IPS-NIHi7 (cell line): Measurements from ENCODE around the gene ATP9B.
"Not testable (repeated sequence)": the region's sequence is repeated elsewhere in the genome, so short reads cannot be mapped to it uniquely, and the experiment has no call there.

Experiments used
- DNase-seq: peaks from one replicate; pipeline ENCODE4 v3.0.0; 2012; ENCODE audit warnings: mixed read lengths; ENCODE audit errors: extremely low spot score

The ATP9B gene

GRCh38 chr18:79355433-79356335, 286.5 kb downstream of the ATP9B start:
- DNase-seq, result no peak

DNA sequence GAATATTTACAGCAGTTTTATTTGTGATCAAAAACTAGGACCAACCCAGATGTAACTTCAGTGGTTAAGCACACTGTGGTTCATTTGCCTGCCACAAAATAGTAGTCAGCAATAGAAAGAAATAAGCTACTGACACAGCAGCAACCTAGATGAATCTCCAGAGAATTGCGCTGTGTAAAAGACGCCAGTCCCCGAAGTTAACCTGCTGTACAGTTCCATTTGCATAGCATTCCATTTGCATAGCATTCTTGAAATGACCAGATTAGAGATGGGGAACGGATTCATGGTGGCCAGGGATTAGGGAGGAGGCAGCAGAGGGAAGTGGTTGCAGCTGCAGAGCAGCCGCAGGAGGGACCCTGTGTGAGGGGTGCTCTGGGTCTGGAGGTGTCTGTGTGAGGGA, 287.2 kb downstream of the ATP9B start:
- no peak for DNase-seq

DNA sequence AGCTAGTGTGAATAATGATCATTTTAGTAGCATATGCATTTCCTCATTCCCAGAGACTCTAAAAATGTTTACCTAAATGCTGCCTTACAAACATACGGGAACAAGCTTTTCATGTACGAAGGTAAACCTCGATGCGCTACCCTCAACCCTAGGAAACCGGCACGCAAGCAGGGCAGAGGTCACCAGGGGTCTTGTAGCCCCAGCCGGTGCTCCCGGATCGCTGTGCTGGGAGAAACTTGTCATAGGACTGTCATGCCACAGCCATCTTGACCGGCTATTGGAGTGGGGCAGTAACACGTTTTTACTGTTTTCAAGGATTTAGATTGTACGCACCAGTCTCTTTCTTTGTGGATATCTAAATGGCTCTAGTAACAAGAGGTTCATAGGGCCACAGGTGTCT, 291.7 kb downstream of the ATP9B start:
- DNase-seq, result no peak

GRCh38 chr18:79361766-79362522, 292.8 kb downstream of the ATP9B start:
- DNase-seq, result no peak

- no peak for DNase-seq
These were observed 296.5 kb downstream of the ATP9B start for GRCh38 chr18:79365701-79366100.

GRCh38 chr18:79366177-79367094, 297.2 kb downstream of the ATP9B start:
- no peak for DNase-seq

- no peak for DNase-seq
These were observed 298.3 kb downstream of the ATP9B start for GRCh38 chr18:79367480-79367879.

DNA sequence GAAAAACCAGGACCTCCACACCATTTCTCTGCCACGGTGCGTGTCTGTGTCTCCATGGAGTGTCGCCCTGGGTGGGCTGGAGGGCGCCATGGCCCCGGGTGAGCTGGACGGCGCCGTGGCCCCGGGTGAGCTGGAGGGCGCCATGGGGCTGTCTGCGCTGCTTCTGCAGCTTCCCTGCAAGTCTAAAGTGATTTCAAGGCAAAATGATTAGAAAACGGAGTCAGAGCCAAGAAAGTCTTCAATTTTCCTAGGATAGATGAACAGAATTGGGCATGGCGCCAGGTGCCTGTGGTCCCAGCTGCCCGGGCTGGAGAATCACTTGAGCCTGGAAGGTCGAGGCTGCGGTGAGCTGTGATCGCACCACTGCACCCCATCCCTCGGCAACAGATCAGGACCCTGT, 298.8 kb downstream of the ATP9B start:
- no peak for DNase-seq

- no peak for DNase-seq
These were observed 299.5 kb downstream of the ATP9B start for GRCh38 chr18:79368681-79369080.

DNA sequence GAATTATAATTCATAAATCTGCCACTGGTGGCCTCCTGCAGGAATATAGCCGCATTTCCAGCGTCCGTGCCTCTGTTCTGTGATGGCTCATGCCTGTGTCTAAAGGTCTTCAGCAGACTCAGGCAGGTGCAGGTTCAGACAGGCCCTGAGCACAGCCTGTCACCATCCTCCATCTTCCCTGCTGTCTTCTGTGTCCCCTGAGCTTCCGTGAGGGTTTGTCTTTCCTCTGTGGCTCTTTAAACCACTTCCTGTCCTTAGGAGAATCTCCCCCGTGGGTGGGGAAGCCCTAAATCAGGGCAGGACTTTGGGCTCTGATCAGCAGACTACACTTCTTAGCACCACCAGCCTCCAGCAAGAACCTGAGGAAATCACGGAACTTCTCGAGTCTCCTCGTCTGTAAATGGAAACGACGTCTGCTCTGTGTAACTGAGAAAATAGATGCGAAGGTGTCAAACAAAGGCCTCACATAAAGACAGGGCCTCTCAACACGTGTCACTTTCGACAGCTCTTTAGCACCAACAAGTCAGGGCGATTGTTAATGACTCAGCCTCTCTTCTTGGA, 302.4 kb downstream of the ATP9B start:
- no peak for DNase-seq

DNA sequence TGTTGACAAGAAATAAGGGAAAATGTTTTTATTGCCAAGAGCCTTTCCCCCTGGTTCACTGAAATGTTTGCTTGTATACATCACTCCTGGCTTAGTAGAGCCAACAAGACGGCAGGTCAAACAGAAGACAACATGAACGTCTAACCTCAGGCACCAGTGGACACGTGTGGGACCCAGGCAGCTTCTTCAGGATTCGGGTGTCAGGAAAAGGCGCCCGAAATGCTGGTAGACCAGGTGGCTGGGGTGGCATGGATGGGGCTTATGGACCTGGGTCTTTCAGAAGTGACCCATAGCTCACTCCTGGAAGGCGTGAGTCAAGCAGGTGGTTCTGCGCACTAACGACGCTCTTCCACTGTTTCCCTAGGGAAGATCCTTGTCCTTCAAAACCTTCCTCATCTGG, 303.3 kb downstream of the ATP9B start:
- no peak for DNase-seq

- DNase-seq, result no peak
These were observed 303.8 kb downstream of the ATP9B start for GRCh38 chr18:79372991-79373390.

DNA sequence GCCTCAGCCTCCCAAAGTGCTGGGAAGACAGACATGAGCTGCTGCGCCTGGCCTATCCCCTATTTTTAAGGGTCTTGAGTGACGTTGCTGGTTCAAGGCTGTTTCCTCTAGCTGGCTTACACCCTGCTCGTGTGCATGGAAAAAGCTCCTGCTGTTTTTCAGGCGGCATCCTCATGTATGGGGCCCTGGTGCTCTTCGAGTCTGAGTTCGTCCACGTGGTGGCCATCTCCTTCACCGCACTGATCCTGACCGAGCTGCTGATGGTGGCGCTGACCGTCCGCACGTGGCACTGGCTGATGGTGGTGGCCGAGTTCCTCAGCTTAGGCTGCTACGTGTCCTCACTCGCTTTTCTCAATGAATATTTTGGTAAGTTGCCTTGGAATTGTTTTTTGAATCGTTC, 304.5 kb downstream of the ATP9B start:
- DNase-seq, result no peak

GRCh38 chr18:79374408-79375171, 305.4 kb downstream of the ATP9B start:
- no peak for DNase-seq

- no peak for DNase-seq
These were observed 306.4 kb downstream of the ATP9B start for GRCh38 chr18:79375441-79376154.

- DNase-seq, result not testable (repeated sequence)
These were observed 307.5 kb downstream of the ATP9B start for GRCh38 chr18:79376661-79377060.

- no peak for DNase-seq
These were observed 308.1 kb downstream of the ATP9B start for GRCh38 chr18:79377187-79377891.

GRCh38 chr18:79378536-79379250, 309.5 kb downstream of the ATP9B start:
- DNase-seq, result peak; percentile 89
